Heart right ventricle (tissue), 16 donors: Measurements from ENCODE around the gene TMPRSS3. TPM values are rescaled to one million over a fixed set of nuclear protein-coding genes. Genes with fewer than 3 reads are reported as not detected.

Experiments
- ATAC-seq, 8 donors: fragments of 200-7000 bp; cut with Tn5 transposase; one replicate each; pipeline ENCODE4 v1.9.1; 2020; ENCODE audit warnings: mild to moderate bottlenecking in 8 of 8, moderate library complexity in 8 of 8, moderate number of reproducible peaks in 1 of 8
- DNase-seq, 2 donors: peaks; one replicate each; pipeline ENCODE4 v3.0.0-alpha.2; 2020
- H3K27ac ChIP-seq, 10 donors: fragments of 200-600 bp; sonication (generic) in 2 of 10; one replicate each; pipeline versions ENCODE4 v1.5.0 to v1.8.0; 2020 to 2022; ENCODE audit warnings: mild to moderate bottlenecking in 3 of 10
- H3K27me3 ChIP-seq, 7 donors: fragments of 200-600 bp; one replicate each; pipeline ENCODE4 v1.8.0; 2021 to 2022; ENCODE audit warnings: mild to moderate bottlenecking in 2 of 7
- H3K36me3 ChIP-seq, 9 donors: fragments of 200-600 bp; sonication (generic) in 1 of 9; one replicate each; pipeline versions ENCODE4 v1.5.0 to v1.8.0; 2020 to 2022; ENCODE audit warnings: mild to moderate bottlenecking in 2 of 9
- H3K4me1 ChIP-seq, 9 donors: fragments of 200-600 bp; sonication (generic) in 1 of 9; one replicate each; pipeline versions ENCODE4 v1.5.0 to v1.8.0; 2020 to 2022; ENCODE audit warnings: mild to moderate bottlenecking in 4 of 9
- H3K4me3 ChIP-seq, 10 donors: fragments of 200-600 bp; sonication (generic) in 2 of 10; one replicate each; pipeline versions ENCODE4 v1.5.0 to v1.8.0; 2020 to 2022; ENCODE audit warnings: mild to moderate bottlenecking in 7 of 10, moderate library complexity in 2 of 10
- H3K9me3 ChIP-seq, 11 donors: fragments of 200-600 bp in 10 of 11; sonication (generic) in 2 of 11; one replicate each; pipeline versions ENCODE4 v1.5.0 to v1.8.0; 2013 to 2022; ENCODE audit warnings: mild to moderate bottlenecking in 2 of 11, control low read depth in 1 of 11, moderate library complexity in 1 of 11
- CTCF ChIP-seq, 9 donors: fragments of 200-600 bp; sonication (generic) in 2 of 9; IDR thresholded peaks; one replicate each; pipeline versions ENCODE4 v1.5.0 to v1.8.0; 2021 to 2022; ENCODE audit warnings: antibody characterized with exemption in 9 of 9, mild to moderate bottlenecking in 5 of 9, moderate library complexity in 1 of 9
- WGBS, 2 donors: extraction: QIAGEN DNeasy Blood & Tissue Kit; methylation state at CpG; one replicate each; pipeline ENCODE4 v1.1.7; 2013; ENCODE audit warnings: inconsistent platforms in 1 of 2; 5-methylcytosine and 5-hydroxymethylcytosine counted together
- intact Hi-C, 10 donors: fragments of 100-400 bp; cut with DNase I; formaldehyde crosslinking; loops; one replicate each; pipeline versions ENCODE4 v1.11.1 to v1.14.2; 2022
- polyA plus RNA-seq, 2 donors: library from polyadenylated mRNA; stranded (reverse); fragments of 200-250 nt; gene quantifications; one replicate each; pipeline ENCODE4 v1.2.3, GENCODE V29; 2013
- total RNA-seq, 10 donors: library from RNA; stranded (reverse); fragmentation: NEBNext Ultra II Directional in 3 of 10; extraction: Animal tissue kit (Norgen Biotek cat#: 25700) in 3 of 10; gene quantifications; one replicate each; pipeline versions ENCODE4 v1.2.1 to v1.2.4, GENCODE V29; 2021 to 2023
- donor health status: Arrhythmogenic right ventricular cardiomyopathy.
- donor health status: ischemic (EF 13 %, LVEDD 7.1; RV severe dilation, severe dysfunction).
- donor health status: healthy with polysubstance abuse.
- donor health status: DM: no; HTN: yes; CAD: no.
- donor health status: DM: no; HTN: no; CAD: no.
- donor health status: ischemic (EF 25% LVEDD 6.9; RV normal size, moderate dysfunction).
- donor health status: ischemic (EF 25% LVEDD 5.7; RV mildly dilated, moderate dysfunction).
- donor health status: healthy.
- donor health status: DM: yes; HTN: yes; CAD: no.
- donor health status: Ischemic cardiomyopathy.
- donor health status: ischemic (EF 35%, LVEDD 5.7; RV mildly dilated, moderate dysfunction).
- donor health status: nonischemic (EF 11% LVEDD 7.7; RV severe dilation, severe dysfunction).
- donor health status: DM: yes; HTN: yes; CAD: no.
- donor health status: PGD.
- donor health status: ischemic (EF 29% LVEDD 5.4; RV normal size, mild dysfunction).
- donor health status: nonischemic (EF 23%, LVEDD 6.1; RV moderate dilation, normal function).

Gene TMPRSS3
- total and polyA plus RNA-seq, 12 donors: 0.01 to 1.0 (median 0.42) TPM; not detected in 9

DNA sequence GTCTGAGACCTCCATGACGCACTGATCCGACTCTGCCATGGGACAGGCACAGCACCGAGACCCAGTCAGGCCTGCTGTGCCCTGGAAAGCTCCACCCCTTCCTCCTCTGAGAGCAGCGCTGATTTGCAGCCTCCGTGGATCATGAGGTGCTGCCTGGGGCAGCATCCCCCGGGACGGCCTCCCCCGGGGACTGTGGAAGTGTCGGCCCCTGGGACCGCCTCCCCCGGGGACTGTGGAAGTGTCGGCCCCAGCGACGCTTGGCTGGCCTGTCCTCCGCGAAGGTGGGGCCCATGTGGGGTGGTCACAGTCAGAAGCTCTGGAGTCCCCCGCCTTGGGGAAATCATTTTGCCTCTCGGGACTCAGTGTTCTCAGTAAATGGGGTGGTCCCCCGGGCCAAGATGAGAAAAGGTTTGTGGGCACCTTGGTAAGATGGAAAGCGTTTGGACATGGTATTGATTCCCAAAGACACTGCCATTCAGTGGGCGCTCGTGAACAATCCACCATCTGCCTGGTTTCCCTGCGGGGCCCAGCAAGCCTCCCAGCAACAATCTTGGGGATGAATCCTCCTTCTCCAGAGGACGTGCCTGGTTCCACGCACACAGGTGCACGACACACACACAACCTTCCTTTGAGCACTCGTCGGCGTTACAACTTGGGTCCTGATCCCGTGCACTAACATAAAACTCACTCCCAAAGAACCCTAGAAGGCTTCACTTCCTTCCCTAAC lies 48.1 kb downstream of the TMPRSS3 start:
- H3K9me3 ChIP-seq: no peaks in the 10 kb centered on the region
- H3K36me3 ChIP-seq: no peaks in the 10 kb centered on the region
- no peak for DNase-seq
- H3K4me3 ChIP-seq: no peak overlapping the region
- no peak overlapping the region for H3K27ac ChIP-seq
- intact Hi-C loops: loop anchor here in 3 of 10 donors (10.0 kb wide), 2 partner anchors 87 to 97 kb away; no protein-coding TSS in a partner anchor
- no peaks in the 10 kb centered on the region for H3K4me1 ChIP-seq
- no peak for TF ChIP-seq CTCF (IDR thresholded peaks at IDR 0.05)
- H3K27me3 ChIP-seq: peaks cover 0 to 29% (median 9%) of the 10 kb centered on the region in 7 donors
- 85 to 86% methylated on average over 30 of the region's 30 CpGs for WGBS, 2 donors
- no peak for ATAC-seq

GRCh38 chr21:42346866-42347600 lies 48.8 kb downstream of the TMPRSS3 start:
- no peak for ATAC-seq
- Histone ChIP-seq H3K4me3 (no peak overlapping the region), H3K9me3 (no peaks in the 10 kb centered on the region), H3K36me3 (no peaks in the 10 kb centered on the region), H3K27me3 (peaks cover 0 to 29% (median 9%) of the 10 kb centered on the region in 7 donors), H3K4me1 (no peaks in the 10 kb centered on the region), H3K27ac (no peak overlapping the region)
- WGBS, 2 donors: 88 to 89% methylated on average over 30 of the region's 30 CpGs
- no peak for TF ChIP-seq CTCF (IDR thresholded peaks at IDR 0.05)
- no peak for DNase-seq
- intact Hi-C loops: loop anchor here in 3 of 10 donors (10.0 kb wide), 2 partner anchors 88 to 98 kb away; no protein-coding TSS in a partner anchor

DNA sequence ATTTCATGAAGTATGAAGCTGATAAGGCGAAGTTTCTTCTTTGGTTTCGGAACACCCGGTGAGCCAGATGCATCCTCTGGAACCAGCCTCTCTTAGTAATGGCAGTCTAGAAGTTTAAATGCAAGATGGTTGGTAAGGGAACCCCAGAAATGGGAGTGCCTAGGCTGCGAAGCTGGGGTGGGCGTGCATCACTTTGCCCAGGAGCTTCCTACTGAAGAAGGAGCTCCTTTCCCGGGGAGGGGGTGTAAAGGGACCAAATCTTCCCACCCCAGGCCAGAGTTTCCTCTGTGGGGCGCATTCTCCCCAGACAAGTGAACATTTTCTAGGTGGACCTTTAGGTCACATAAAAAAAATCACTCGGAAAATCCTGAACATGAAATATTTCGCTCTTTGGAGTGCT lies 49.4 kb downstream of the TMPRSS3 start:
- DNase-seq (no peak), ATAC-seq (no peak)
- no peak overlapping the region for H3K4me3 ChIP-seq
- WGBS, 2 donors: 87 to 92% methylated on average over 9 of the region's 9 CpGs
- peaks cover 0 to 29% (median 9%) of the 10 kb centered on the region in 7 donors for H3K27me3 ChIP-seq
- no peak overlapping the region for H3K27ac ChIP-seq
- no peak for TF ChIP-seq CTCF (IDR thresholded peaks at IDR 0.05)
- no peaks in the 10 kb centered on the region for H3K36me3 ChIP-seq
- H3K4me1 ChIP-seq: no peaks in the 10 kb centered on the region
- intact Hi-C loops: loop anchor here in 3 of 10 donors (10.0 kb wide), 2 partner anchors 88 to 98 kb away; no protein-coding TSS in a partner anchor
- H3K9me3 ChIP-seq: no peaks in the 10 kb centered on the region

- Histone ChIP-seq H3K9me3 (no peaks in the 10 kb centered on the region), H3K27ac (no peak overlapping the region), H3K27me3 (peaks cover 0 to 29% (median 9%) of the 10 kb centered on the region in 7 donors), H3K4me1 (no peaks in the 10 kb centered on the region), H3K4me3 (no peak overlapping the region), H3K36me3 (no peaks in the 10 kb centered on the region)
- 68 to 71% methylated on average over 4 of the region's 4 CpGs for WGBS, 2 donors
- intact Hi-C loops: loop anchor here in 3 of 10 donors (10.0 kb wide), 2 partner anchors 90 to 100 kb away; no protein-coding TSS in a partner anchor
- ATAC-seq: no peak
- no peak for TF ChIP-seq CTCF (IDR thresholded peaks at IDR 0.05)
- no peak for DNase-seq
Measured at GRCh38 chr21:42344631-42345030, 51.2 kb downstream of the TMPRSS3 start.
